ENCODE results near the gene FBF1. TPM values are rescaled to one million over a fixed set of nuclear protein-coding genes. Genes with fewer than 3 reads are reported as not detected.

Gene FBF1
- total RNA-seq, 6 experiments from 2014 or later = 0.86 to 3.1 (median 2.7) TPM

- H3K27me3 ChIP-seq = no peaks in the 10 kb centered on the region
- DNase-seq (no peak), ATAC-seq (no peak)
- 88% methylated on average over 14 of the region's 22 CpGs for WGBS (ENCODE audit: insufficient coverage, low coverage, low lambda C conversion rate, missing lambda C conversion rate)
- intact Hi-C loops (cut with DNase I) = no loop called here
- H3K9me3 ChIP-seq = no peaks in the 10 kb centered on the region
- peaks cover 0 to 10% (median 5%) of the 10 kb centered on the region in 4 donors for H3K36me3 ChIP-seq
- no peak overlapping the region for H3K4me3 ChIP-seq
- peaks cover 0 to 27% (median 3%) of the 10 kb centered on the region in 4 donors for H3K4me1 ChIP-seq
- H3K27ac ChIP-seq = no peak overlapping the region
- TF ChIP-seq POLR2A (IDR thresholded peaks at IDR 0.05) (no peak), CTCF (IDR thresholded peaks at IDR 0.05) (no peak)
Measured at GRCh38 chr17:75894049-75894733, 46.7 kb downstream of the FBF1 start.

GRCh38 chr17:75893305-75894048 is 47.4 kb downstream of the FBF1 start:
- DNase-seq (no peak), ATAC-seq (no peak)
- no peaks in the 10 kb centered on the region for H3K9me3 ChIP-seq
- WGBS (ENCODE audit: insufficient coverage, low coverage, low lambda C conversion rate, missing lambda C conversion rate) = 98% methylated on average over 9 of the region's 18 CpGs
- H3K27me3 ChIP-seq = no peaks in the 10 kb centered on the region
- H3K4me3 ChIP-seq = no peak overlapping the region
- H3K27ac ChIP-seq = no peak overlapping the region
- TF ChIP-seq POLR2A (IDR thresholded peaks at IDR 0.05) (no peak), CTCF (IDR thresholded peaks at IDR 0.05) (no peak)
- peaks cover 0 to 27% (median 3%) of the 10 kb centered on the region in 4 donors for H3K4me1 ChIP-seq
- intact Hi-C loops (cut with DNase I) = no loop called here
- H3K36me3 ChIP-seq = peaks cover 0 to 3% (median 1%) of the 10 kb centered on the region in 4 donors

GRCh38 chr17:75892556-75893224 is 48.2 kb downstream of the FBF1 start:
- DNase-seq = peak in 2 of 3 donors; percentile 49 to 59
- intact Hi-C loops (cut with DNase I) = no loop called here
- WGBS (ENCODE audit: insufficient coverage, low coverage, low lambda C conversion rate, missing lambda C conversion rate) = no CpG with 5 or more reads among the region's 16 CpGs

More at GRCh38 chr17:75892556-75893224, 48.2 kb downstream of the FBF1 start:
- TF ChIP-seq CTCF (IDR thresholded peaks at IDR 0.05) = no peak
- TF ChIP-seq POLR2A (IDR thresholded peaks at IDR 0.05) = no peak
- Histone ChIP-seq H3K9me3 (no peaks in the 10 kb centered on the region), H3K27me3 (no peaks in the 10 kb centered on the region), H3K4me1 (peaks cover 0 to 27% (median 3%) of the 10 kb centered on the region in 4 donors), H3K36me3 (no peaks in the 10 kb centered on the region), H3K4me3 (no peak overlapping the region), H3K27ac (no peak overlapping the region)
- ATAC-seq = no peak

All from right lobe of liver (tissue), 6 donors.